Panc1 (cell line): Measurements from ENCODE around the gene PARD3. TPM values are rescaled to one million over a fixed set of nuclear protein-coding genes. Genes with fewer than 3 reads are reported as not detected.

Experiments
- ATAC-seq: fragments of 200-7000 bp; cut with Tn5 transposase; 2 replicates; pipeline ENCODE4 v1.9.1; 2020; ENCODE audit warnings: mild to moderate bottlenecking, moderate library complexity
- BruUV-seq: library from RNA; stranded (reverse); fragments of 400-500 nt; replicated peaks from 2 replicates; lab custom pipeline; 2021; lab: Mats Ljungman, UMichigan
- CTCF ChIA-PET: fragments of 300-600 bp; sonication (Branson Sonifier 250); formaldehyde crosslinking; loops from one replicate; lab custom pipeline; 2022; ENCODE audit warnings: antibody characterized with exemption; lab: Charles Lee
- POLR2A ChIA-PET: fragments of 300-600 bp; sonication (Branson Sonifier 250); formaldehyde crosslinking; loops from one replicate; lab custom pipeline; 2022; ENCODE audit warnings: antibody characterized with exemption; lab: Charles Lee
- DNase-seq: peaks from one replicate; pipeline ENCODE4 v3.0.0-alpha.2; 2010; ENCODE audit warnings: low read depth, low spot score
- H3K27ac ChIP-seq: 2 replicates; pipeline ENCODE4 v1.5.1; 2011; ENCODE audit warnings: mild to moderate bottlenecking, low read length, inconsistent platforms
- H3K27me3 ChIP-seq: fragments of 200-500 bp; sonication (Bioruptor generic); 2 replicates; pipeline ENCODE4 v1.6.0; 2014; ENCODE audit warnings: low read length, inconsistent platforms; ENCODE audit not compliant: control insufficient read depth, insufficient read depth
- H3K36me3 ChIP-seq: fragments of 200-500 bp; sonication (Bioruptor generic); 2 replicates; pipeline ENCODE4 v1.5.1; 2014; ENCODE audit warnings: inconsistent platforms, mild to moderate bottlenecking, low read length, moderate library complexity; ENCODE audit not compliant: control insufficient read depth, insufficient read depth
- H3K4me1 ChIP-seq: 2 replicates; pipeline ENCODE4 v1.5.1; 2011; ENCODE audit warnings: inconsistent platforms, mild to moderate bottlenecking, low read length, moderate library complexity; ENCODE audit not compliant: control insufficient read depth, insufficient read depth
- H3K4me3 ChIP-seq, 2 experiments: 2 replicates each; pipeline ENCODE4 v1.5.1; 2011 to 2012; ENCODE audit warnings: low read depth in 2 of 2, low read length in 2 of 2, mild to moderate bottlenecking in 2 of 2, inconsistent platforms in 1 of 2, moderate library complexity in 1 of 2
- H3K9me3 ChIP-seq: fragments of 200-500 bp; sonication (Bioruptor generic); 2 replicates; pipeline ENCODE4 v1.5.1; 2014; ENCODE audit warnings: low read depth, mild to moderate bottlenecking, inconsistent platforms, low read length, moderate library complexity; ENCODE audit not compliant: control insufficient read depth, insufficient read depth
- POLR2AphosphoS5 ChIP-seq: IDR thresholded peaks from 2 replicates; pipeline ENCODE4 v1.6.1; 2012; ENCODE audit warnings: mild to moderate bottlenecking, low read depth, low read length, moderate library complexity
- SIN3A ChIP-seq: IDR thresholded peaks from 2 replicates; pipeline ENCODE4 v1.6.1; 2012; ENCODE audit warnings: low read depth, mild to moderate bottlenecking, low read length, moderate library complexity, borderline replicate concordance; ENCODE audit not compliant: insufficient read depth
- TCF7L2 ChIP-seq: IDR thresholded peaks from 2 replicates; pipeline ENCODE4 v1.6.1; 2011; ENCODE audit warnings: mild to moderate bottlenecking, low read depth, low read length, inconsistent platforms
- in situ Hi-C: cut with HindIII; loops from 2 replicates; pipeline ENCODE4 v1.10.0; 2016; ENCODE audit warnings: low sequenced_read_pairs, low pct_unique_long_range_greater_than_20kb
- intact Hi-C: fragments of 100-400 bp; cut with micrococcal nuclease; formaldehyde crosslinking; loops from one replicate; pipeline ENCODE4 v1.10.0; 2022; ENCODE audit not compliant: unreplicated experiment
- total RNA-seq: library from RNA; stranded (reverse); gene quantifications from one replicate; pipeline ENCODE4 v1.2.1, GENCODE V29; 2021; ENCODE audit not compliant: unreplicated experiment
- TF ChIP-seq, protein P1 (sequence below): fragments of 450-650 bp; IDR thresholded peaks from 2 replicates; pipeline ENCODE4 v1.5.1; 2017; ENCODE audit warnings: mild to moderate bottlenecking
- TF ChIP-seq, protein P2 (sequence below), 2 experiments: IDR thresholded peaks; 2 replicates each; pipeline ENCODE4 v1.6.1; 2011 to 2012; ENCODE audit warnings: low read depth in 2 of 2, control low read depth in 1 of 2, low read length in 1 of 2, mild to moderate bottlenecking in 1 of 2, moderate library complexity in 1 of 2; ENCODE audit not compliant: insufficient read depth in 1 of 2

The PARD3 gene
- total RNA-seq, 1 experiment from 2014 or later = 29.8 TPM

DNA sequence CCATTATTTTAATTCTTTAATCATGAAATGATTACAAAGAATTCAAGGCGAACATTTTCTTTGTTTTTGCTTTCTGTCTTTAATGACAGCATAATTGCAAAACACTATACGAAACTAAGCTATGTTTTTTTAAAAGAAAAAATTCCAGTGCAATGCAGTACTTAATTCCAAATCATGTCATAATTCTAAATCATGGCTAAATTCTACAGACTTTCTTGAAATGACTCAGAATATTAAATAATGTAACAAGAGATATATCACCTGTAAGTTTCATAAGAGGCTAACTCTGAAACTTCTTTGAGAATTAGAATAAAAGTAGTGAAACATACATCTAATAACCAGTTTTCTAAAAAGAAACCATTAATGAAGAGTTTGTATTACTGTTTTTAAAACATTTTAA lies 671.6 kb downstream of the PARD3 start:
- ChIA-PET POLR2A (no interaction called here), CTCF (no interaction called here)
- no peak for ATAC-seq
- Histone ChIP-seq H3K27ac (no peak overlapping the region), H3K4me3 (no peak overlapping the region), H3K4me1 (no peaks in the 10 kb centered on the region), H3K36me3 (no peaks in the 10 kb centered on the region), H3K27me3 (no peaks in the 10 kb centered on the region), H3K9me3 (no peaks in the 10 kb centered on the region)
- BruUV-seq = no TSS peak
- TF ChIP-seq SIN3A (no peak), POLR2AphosphoS5 (no peak), TCF7L2 (no peak)
- TF ChIP-seq, protein P1, sequence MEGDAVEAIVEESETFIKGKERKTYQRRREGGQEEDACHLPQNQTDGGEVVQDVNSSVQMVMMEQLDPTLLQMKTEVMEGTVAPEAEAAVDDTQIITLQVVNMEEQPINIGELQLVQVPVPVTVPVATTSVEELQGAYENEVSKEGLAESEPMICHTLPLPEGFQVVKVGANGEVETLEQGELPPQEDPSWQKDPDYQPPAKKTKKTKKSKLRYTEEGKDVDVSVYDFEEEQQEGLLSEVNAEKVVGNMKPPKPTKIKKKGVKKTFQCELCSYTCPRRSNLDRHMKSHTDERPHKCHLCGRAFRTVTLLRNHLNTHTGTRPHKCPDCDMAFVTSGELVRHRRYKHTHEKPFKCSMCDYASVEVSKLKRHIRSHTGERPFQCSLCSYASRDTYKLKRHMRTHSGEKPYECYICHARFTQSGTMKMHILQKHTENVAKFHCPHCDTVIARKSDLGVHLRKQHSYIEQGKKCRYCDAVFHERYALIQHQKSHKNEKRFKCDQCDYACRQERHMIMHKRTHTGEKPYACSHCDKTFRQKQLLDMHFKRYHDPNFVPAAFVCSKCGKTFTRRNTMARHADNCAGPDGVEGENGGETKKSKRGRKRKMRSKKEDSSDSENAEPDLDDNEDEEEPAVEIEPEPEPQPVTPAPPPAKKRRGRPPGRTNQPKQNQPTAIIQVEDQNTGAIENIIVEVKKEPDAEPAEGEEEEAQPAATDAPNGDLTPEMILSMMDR = no peak
- TF ChIP-seq, protein P2, sequence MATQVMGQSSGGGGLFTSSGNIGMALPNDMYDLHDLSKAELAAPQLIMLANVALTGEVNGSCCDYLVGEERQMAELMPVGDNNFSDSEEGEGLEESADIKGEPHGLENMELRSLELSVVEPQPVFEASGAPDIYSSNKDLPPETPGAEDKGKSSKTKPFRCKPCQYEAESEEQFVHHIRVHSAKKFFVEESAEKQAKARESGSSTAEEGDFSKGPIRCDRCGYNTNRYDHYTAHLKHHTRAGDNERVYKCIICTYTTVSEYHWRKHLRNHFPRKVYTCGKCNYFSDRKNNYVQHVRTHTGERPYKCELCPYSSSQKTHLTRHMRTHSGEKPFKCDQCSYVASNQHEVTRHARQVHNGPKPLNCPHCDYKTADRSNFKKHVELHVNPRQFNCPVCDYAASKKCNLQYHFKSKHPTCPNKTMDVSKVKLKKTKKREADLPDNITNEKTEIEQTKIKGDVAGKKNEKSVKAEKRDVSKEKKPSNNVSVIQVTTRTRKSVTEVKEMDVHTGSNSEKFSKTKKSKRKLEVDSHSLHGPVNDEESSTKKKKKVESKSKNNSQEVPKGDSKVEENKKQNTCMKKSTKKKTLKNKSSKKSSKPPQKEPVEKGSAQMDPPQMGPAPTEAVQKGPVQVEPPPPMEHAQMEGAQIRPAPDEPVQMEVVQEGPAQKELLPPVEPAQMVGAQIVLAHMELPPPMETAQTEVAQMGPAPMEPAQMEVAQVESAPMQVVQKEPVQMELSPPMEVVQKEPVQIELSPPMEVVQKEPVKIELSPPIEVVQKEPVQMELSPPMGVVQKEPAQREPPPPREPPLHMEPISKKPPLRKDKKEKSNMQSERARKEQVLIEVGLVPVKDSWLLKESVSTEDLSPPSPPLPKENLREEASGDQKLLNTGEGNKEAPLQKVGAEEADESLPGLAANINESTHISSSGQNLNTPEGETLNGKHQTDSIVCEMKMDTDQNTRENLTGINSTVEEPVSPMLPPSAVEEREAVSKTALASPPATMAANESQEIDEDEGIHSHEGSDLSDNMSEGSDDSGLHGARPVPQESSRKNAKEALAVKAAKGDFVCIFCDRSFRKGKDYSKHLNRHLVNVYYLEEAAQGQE (IDR thresholded peaks at IDR 0.05; ENCODE audit: insufficient read depth in 1 of 2, low read depth in 2 of 2, low read length in 1 of 2) = no peak
- intact Hi-C loops = no loop called here
- in situ Hi-C loops = no loop called here
- no peak for DNase-seq

DNA sequence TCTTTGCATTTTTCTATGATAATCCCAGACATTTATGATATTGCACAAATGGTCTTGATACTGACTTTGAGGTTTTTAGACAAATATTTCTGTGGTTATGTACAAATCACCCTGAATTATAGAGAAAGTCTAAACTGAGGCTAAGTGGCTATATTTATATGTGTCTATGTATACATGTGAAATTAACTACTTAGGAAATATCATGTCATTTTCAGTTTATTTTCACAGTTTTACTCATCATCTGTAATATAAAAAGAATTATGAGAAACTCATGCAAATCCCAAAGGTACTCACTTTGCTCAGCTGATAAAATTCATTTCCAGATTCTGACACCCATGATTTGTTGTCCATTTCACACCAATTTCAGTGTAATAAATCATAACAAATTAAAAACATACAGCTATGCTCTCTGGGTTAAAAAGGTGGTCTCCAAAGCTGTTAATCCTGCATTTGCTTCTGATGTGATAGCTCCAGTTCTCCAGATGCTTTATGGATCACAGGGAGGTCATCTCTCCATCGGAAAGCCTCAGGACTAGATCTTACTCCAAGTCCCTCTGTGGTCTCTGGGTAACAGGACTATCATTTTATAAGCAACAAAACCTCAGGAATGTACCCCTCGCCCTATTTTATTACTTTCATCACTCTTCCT lies 673.9 kb downstream of the PARD3 start:
- ATAC-seq (no peak), DNase-seq (no peak)
- BruUV-seq = no TSS peak
- TF ChIP-seq SIN3A (no peak), TCF7L2 (no peak), POLR2AphosphoS5 (no peak)
- TF ChIP-seq, protein P1 = no peak
- TF ChIP-seq, protein P2 (IDR thresholded peaks at IDR 0.05; ENCODE audit: insufficient read depth in 1 of 2, low read depth in 2 of 2, low read length in 1 of 2) = no peak
- intact Hi-C loops = no loop called here
- CTCF ChIA-PET = no interaction called here
- Histone ChIP-seq H3K36me3 (no peaks in the 10 kb centered on the region), H3K27ac (no peak overlapping the region), H3K4me3 (no peak overlapping the region), H3K27me3 (no peaks in the 10 kb centered on the region), H3K9me3 (no peaks in the 10 kb centered on the region), H3K4me1 (no peaks in the 10 kb centered on the region)
- in situ Hi-C loops = no loop called here
- POLR2A ChIA-PET = no interaction called here
